Activated B cell treated with CpG ODN at 0.5 μM for 24 hours (primary cell): ENCODE measurements around the gene PIK3AP1. TPM values are rescaled to one million over a fixed set of nuclear protein-coding genes. Genes with fewer than 3 reads are reported as not detected.

Experiments
- ATAC-seq: fragments of 200-7000 bp; cut with Tn5 transposase; one replicate; pipeline ENCODE4 v1.10.0; 2021; ENCODE audit warnings: low read depth, mild to moderate bottlenecking, moderate library complexity
- CTCF ChIA-PET: fragments of 350-600 bp; sonication (Branson Sonifier 250); formaldehyde crosslinking; loops from one replicate; lab custom pipeline; 2021; ENCODE audit warnings: antibody characterized with exemption; lab: Charles Lee
- POLR2A ChIA-PET: fragments of 350-600 bp; sonication (Branson Sonifier 250); formaldehyde crosslinking; loops from one replicate; lab custom pipeline; 2021; ENCODE audit warnings: antibody characterized with exemption; lab: Charles Lee
- DNase-seq: peaks from one replicate; pipeline ENCODE4 v3.0.0; 2022
- H3K27ac Mint-ChIP-seq: one replicate; pipeline ENCODE4 v1.8.0; 2020; ENCODE audit warnings: mixed read lengths
- H3K27me3 Mint-ChIP-seq: one replicate; pipeline ENCODE4 v1.8.0; 2021; ENCODE audit warnings: mixed read lengths
- H3K36me3 Mint-ChIP-seq: one replicate; pipeline ENCODE4 v1.8.0; 2021; ENCODE audit warnings: low read depth, mixed read lengths
- H3K4me1 Mint-ChIP-seq: one replicate; pipeline ENCODE4 v1.8.0; 2021; ENCODE audit warnings: mixed read lengths
- H3K4me3 Mint-ChIP-seq: one replicate; pipeline ENCODE4 v1.8.0; 2020; ENCODE audit warnings: mild to moderate bottlenecking, mixed read lengths
- H3K9me3 Mint-ChIP-seq: one replicate; pipeline ENCODE4 v1.8.0; 2020; ENCODE audit warnings: mixed read lengths
- CTCF ChIP-seq: fragments of 200-600 bp; IDR thresholded peaks from one replicate; pipeline ENCODE4 v1.8.0; 2022; ENCODE audit warnings: antibody characterized with exemption, mild to moderate bottlenecking
- intact Hi-C: fragments of 100-400 bp; cut with micrococcal nuclease; formaldehyde crosslinking; loops from one replicate; pipeline ENCODE4 v1.15.1; 2024
- total RNA-seq: library from RNA; stranded (reverse); gene quantifications from 2 replicates; pipeline ENCODE4 v1.2.3, GENCODE V29; 2022

Gene PIK3AP1
- total RNA-seq, 1 donor from 2014 or later: 157 TPM

GRCh38 chr10:96709525-96709924, 10.8 kb downstream of the PIK3AP1 start:
- no peaks in the 10 kb centered on the region for H3K9me3 Mint-ChIP-seq
- ChIA-PET CTCF (interaction anchor here (1.2 to 2.6 kb wide), 3 partner anchors 9 to 36 kb away, joined by 3 to 10 read pairs (median 3); no protein-coding TSS in a partner anchor), POLR2A (interaction anchor here (1.2 to 2.2 kb wide), 5 partner anchors 8 to 69 kb away, joined by 4 to 33 read pairs (median 8); no protein-coding TSS in a partner anchor)
- peak overlapping the region; percentile 96 for H3K27ac Mint-ChIP-seq
- DNase-seq (no peak), ATAC-seq (no peak)
- intact Hi-C loops: loop anchor here (10.0 kb wide), 2 partner anchors 435 to 715 kb away; partner anchors contain the start of genes BLNK and PGAM1
- H3K36me3 Mint-ChIP-seq: peaks cover 62% of the 10 kb centered on the region
- no peak for TF ChIP-seq CTCF
- no peak overlapping the region for H3K4me3 Mint-ChIP-seq
- H3K4me1 Mint-ChIP-seq: peaks cover 83% of the 10 kb centered on the region
- H3K27me3 Mint-ChIP-seq: no peaks in the 10 kb centered on the region

GRCh38 chr10:96708996-96709395, 11.3 kb downstream of the PIK3AP1 start:
- CTCF ChIA-PET: interaction anchor here (0.8 to 2.6 kb wide), 4 partner anchors 8 to 62 kb away, joined by 3 to 10 read pairs (median 4); no protein-coding TSS in a partner anchor
- ATAC-seq (no peak), DNase-seq (no peak)
- Mint-ChIP-seq H3K4me1 (peaks cover 83% of the 10 kb centered on the region), H3K36me3 (peaks cover 62% of the 10 kb centered on the region), H3K27ac (peak overlapping the region; percentile 96), H3K4me3 (peak overlapping the region; percentile 69), H3K9me3 (no peaks in the 10 kb centered on the region), H3K27me3 (no peaks in the 10 kb centered on the region)
- no peak for TF ChIP-seq CTCF
- POLR2A ChIA-PET: interaction anchor here (0.6 to 2.2 kb wide), 15 partner anchors 9 to 1007 kb away, joined by 3 to 33 read pairs (median 7); partner anchors contain the start of gene PIK3AP1
- intact Hi-C loops: loop anchor here (1.0 to 10.0 kb wide), 5 partner anchors 9 to 716 kb away; partner anchors contain the start of genes BLNK and PGAM1

GRCh38 chr10:96708456-96708855, 11.9 kb downstream of the PIK3AP1 start:
- Mint-ChIP-seq H3K4me3 (peak overlapping the region; percentile 69), H3K27me3 (no peaks in the 10 kb centered on the region)

GRCh38 chr10:96706331-96706853, 13.9 kb downstream of the PIK3AP1 start:
- peaks cover 49% of the 10 kb centered on the region for H3K36me3 Mint-ChIP-seq
- no peak for TF ChIP-seq CTCF
- ATAC-seq: peak; percentile 23
- POLR2A ChIA-PET: interaction anchor here (0.6 to 2.9 kb wide), 8 partner anchors 9 to 126 kb away, joined by 3 to 16 read pairs (median 4); partner anchors contain the start of gene LCOR
- CTCF ChIA-PET: interaction anchor here (0.7 to 3.4 kb wide), 4 partner anchors 12 to 64 kb away, joined by 3 to 12 read pairs (median 3); no protein-coding TSS in a partner anchor
- no peaks in the 10 kb centered on the region for H3K27me3 Mint-ChIP-seq
- peaks cover 89% of the 10 kb centered on the region for H3K4me1 Mint-ChIP-seq
- H3K9me3 Mint-ChIP-seq: no peaks in the 10 kb centered on the region
- peak overlapping the region; percentile 44 for H3K4me3 Mint-ChIP-seq
- H3K27ac Mint-ChIP-seq: peak overlapping the region; percentile 82
- no peak for DNase-seq
- intact Hi-C loops: loop anchor here (10.0 kb wide), 2 partner anchors 432 to 718 kb away; partner anchors contain the start of genes BLNK and PGAM1

More at GRCh38 chr10:96708456-96708855, 11.9 kb downstream of the PIK3AP1 start:
- Mint-ChIP-seq H3K27ac (peak overlapping the region; percentile 96), H3K4me1 (peaks cover 83% of the 10 kb centered on the region), H3K36me3 (peaks cover 63% of the 10 kb centered on the region), H3K9me3 (no peaks in the 10 kb centered on the region)
- ChIA-PET CTCF (interaction anchor here (0.8 to 2.6 kb wide), 2 partner anchors 10 to 62 kb away, joined by 6 to 10 read pairs; no protein-coding TSS in a partner anchor), POLR2A (interaction anchor here (0.6 to 2.2 kb wide), 15 partner anchors 9 to 1006 kb away, joined by 3 to 33 read pairs (median 7); partner anchors contain the start of gene PIK3AP1)
- ATAC-seq: peak; percentile 77
- TF ChIP-seq CTCF: no peak
- intact Hi-C loops: loop anchor here (1.0 to 10.0 kb wide), 5 partner anchors 8 to 716 kb away; partner anchors contain the start of genes BLNK and PGAM1
- DNase-seq: no peak
